GM21529 (cell line): Measurements from ENCODE around the gene SLC17A7.
"Not testable (repeated sequence)": the region's sequence is repeated elsewhere in the genome, so short reads cannot be mapped to it uniquely, and the experiment has no call there.

Source experiments
- ATAC-seq: cut with Tn5 transposase; IDR thresholded peaks from one replicate; pipeline ENCODE4 v1.9.1; 2021; ENCODE audit not compliant: unreplicated experiment

Gene SLC17A7

DNA sequence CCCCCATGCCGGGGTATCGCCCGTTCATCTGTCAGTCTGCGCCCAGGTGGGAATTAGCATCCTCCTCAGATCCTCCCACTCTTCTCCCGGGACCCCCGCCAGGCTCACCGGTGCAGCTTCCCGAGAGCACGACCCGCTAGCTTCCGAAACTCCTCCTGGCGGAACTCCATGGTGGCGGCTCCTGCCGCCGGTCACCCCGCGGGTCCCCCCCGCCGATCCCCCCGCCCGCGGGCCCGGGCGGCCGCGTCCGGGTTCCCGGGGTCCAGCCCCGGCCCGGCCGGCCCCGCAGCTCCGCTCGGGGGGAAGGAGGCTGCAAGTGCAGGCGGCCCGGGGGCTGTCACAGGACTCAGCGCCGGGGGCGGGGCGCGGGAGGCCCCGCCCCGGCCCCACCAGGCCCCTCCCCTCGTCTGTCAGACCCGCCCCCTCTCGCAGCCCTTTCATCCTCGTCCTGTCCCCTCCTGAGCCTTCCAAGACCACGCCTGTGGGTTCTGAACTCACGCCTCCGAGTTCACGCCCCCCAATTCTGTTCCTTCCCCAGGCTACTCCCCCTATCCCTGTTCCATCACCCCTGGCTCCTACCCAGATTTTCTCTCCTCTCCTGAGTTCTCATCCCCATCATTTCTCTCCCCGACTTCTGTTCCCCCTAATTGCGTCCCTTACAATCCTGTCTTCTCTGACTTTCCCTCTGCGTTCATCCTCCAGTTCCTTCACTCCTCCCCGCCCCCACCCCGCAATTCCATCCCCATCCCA, at the start of gene SLC17A7:
TSS of gene SLC17A7 (minus strand) at position 318 of the 750 bp plus-strand sequence. CDS start at position 170, 148 bp downstream.
- no peak for ATAC-seq

DNA sequence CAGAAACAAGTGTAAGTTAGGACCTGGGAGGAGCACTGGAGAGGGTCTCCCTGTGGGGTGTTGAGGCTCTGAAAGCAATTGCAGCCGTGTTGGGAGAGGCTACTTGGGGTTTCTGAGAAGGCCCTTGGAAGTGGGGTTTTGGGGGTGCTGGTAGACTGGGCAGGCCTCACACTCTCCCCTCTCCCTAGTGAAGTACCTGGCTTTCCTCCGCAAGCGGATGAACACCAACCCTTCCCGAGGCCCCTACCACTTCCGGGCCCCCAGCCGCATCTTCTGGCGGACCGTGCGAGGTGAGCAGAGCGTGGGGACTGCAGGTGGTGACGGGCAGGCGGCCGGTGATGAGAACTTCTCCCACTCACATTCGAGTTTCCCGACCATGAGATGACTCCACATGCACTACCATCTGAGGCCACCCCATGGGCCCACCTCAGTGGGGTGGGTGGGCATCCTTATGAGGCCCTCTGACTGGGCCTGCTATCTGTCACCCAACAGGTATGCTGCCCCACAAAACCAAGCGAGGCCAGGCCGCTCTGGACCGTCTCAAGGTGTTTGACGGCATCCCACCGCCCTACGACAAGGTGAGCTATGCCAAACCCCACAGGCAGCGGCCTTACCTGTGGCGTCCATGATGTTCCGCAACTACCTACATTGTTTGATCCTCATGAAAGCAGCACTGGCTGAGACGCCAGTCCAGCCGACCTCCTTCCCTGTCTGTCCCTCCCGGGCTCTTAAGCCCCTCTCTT, 49.1 kb upstream of the SLC17A7 start:
- no peak for ATAC-seq

GRCh38 chr19:49489601-49490167, 48.4 kb upstream of the SLC17A7 start:
- no peak for ATAC-seq

DNA sequence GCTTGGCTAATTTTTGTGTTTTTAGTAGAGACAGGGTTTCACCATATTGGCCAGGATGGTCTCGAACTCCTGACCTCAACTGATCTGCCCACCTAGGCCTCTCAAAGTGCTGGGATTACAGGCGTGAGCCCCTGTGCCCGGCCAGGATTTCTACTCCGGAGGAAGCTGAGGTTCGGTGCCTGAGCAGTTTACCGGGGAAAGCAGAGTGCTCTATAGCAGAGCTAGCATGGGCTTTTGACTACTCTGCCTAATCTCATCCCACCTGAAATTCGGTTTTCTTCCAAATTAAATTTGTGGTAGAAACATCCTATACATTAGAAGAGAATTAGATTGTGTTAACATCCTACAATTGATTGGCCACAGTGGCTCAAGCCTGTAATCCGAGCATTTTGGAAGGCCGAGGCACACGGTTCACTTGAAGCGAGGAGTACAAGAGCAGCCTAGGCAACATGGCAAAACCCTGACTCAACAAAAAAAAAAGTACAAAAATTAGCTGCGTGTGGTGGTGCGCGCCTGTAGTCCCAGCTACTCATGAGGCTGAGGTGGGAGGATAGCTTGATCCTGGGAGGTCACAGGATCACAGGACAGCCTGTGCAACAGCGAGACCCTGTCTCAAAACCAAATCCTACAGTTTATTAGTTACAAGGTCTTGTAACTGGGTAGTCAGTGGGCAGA, 47.7 kb upstream of the SLC17A7 start:
- no peak for ATAC-seq

DNA sequence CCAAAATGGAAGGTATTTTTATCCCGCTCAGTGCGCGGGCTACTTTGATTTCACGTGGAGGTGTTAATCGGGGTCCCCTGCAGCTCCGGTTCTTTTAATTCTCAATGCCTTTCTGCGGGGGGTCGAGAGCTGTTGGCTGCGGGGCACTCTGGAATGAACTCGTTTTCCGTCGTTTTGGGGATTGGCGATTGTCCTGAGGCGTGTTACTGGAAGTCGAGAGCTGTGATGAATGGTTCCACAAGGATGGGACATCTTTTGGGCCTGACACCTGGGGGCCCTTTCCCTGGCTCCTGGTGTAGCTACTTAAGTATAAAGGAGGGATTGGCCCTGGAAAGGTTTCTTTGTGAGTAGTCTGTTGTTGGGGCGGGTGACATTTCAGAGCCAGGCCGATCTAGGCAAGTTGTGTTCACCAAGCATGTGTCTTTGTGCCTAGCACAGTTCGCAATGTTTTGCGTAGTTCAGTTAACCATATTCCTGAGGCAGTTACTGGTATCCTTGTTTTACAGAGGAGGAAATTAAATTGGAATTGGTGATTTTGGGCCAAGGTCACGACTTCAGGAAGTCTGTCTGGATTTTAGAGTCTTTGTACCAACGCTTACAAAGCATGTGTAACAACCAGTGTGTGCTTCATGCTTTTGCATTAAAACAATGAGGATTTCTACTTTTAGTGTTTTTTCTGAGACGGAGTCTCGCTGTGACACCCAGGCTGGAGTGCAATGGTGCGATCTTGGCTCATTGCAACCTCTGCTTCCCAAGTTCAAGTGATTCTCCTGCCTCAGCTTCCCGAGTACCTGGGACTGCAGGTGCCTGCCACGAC, 46.9 kb upstream of the SLC17A7 start:
- ATAC-seq = no peak

GRCh38 chr19:49487277-49488045, 46.1 kb upstream of the SLC17A7 start, which contains the start of gene RPL13A:
TSS of gene RPL13A (plus strand) at chr19:49487608. CDS start at chr19:49487630, 22 bp downstream.
- ATAC-seq = peak; percentile 82

DNA sequence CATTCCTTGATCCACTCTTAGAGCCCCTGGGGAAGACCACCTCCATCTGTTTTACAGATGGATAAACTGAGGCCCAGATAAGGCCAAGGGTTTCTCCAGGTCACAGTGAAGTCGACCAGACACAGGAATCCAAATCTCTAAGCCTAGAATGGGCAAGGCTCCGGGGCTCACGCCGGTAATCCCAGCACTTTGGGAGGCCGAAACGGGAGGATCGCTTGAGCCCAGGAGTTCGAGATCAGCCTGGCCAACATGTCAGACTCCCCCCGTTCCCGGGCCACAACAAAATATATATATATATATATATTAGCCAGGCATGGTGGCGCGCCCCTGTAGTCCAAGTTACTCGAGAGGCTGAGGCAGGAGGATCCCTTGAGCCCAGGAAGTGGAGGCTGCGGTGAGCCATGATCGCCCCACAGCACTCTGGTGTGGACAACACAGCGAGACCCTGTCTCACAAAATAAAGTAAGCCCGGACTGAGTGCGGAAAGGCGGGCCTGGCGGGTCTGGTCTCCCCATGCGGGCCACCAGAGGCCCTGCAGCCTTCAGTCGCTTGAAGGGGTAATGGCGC, 45.5 kb upstream of the SLC17A7 start:
- ATAC-seq = no peak

DNA sequence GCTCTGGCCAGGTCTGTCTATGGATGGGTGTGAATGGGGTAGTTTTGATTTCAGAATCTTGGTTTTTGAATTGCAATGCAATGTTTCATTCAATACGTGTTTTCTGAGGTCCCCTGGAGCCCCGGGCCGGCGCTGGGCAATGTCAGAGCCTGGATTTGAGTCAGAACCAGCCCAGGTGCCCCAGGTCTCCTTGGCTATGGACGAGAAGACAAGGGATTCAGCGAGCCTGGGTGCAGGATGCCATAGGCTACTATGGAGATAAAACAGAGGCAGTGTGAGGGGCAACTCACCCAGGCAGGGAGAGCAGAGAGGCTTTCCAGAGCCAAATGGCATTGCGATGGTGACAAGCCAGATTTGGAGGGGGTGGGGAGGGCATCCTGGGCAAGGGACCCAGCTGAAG, 44.9 kb upstream of the SLC17A7 start:
- ATAC-seq = no peak

GRCh38 chr19:49481020-49481683, 39.8 kb upstream of the SLC17A7 start:
- ATAC-seq = no peak

DNA sequence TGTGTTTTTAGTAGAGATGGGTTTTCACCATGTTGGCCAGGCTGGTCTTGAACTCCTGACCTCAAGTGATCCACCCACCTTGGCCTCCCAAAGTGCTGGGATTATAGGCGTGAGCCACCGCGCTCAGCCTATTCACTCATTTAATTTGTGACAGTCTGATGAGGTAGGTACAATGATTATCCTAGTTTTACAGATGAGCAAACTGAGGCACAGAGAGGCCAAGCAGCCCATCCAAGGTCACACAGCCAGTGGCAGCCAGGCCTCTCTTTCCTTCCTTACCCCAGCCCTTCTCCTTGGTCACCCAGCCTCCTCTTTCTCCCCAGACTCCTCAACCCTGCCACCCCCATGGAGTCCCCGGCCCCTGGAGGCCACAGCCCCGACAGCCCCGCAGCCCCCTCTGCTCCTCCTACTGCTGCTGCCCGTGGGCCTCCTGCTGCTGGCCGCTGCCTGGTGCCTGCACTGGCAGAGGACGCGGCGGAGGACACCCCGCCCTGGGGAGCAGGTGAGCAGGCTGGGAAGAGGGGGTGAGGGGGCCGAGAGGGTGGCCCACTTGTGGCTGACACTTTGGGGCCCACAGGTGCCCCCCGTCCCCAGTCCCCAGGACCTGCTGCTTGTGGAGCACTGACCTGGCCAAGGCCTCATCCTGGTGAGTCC, 38.8 kb upstream of the SLC17A7 start:
- ATAC-seq = no peak

- no peak for ATAC-seq
These were observed 34.9 kb upstream of the SLC17A7 start for GRCh38 chr19:49475995-49476880.

DNA sequence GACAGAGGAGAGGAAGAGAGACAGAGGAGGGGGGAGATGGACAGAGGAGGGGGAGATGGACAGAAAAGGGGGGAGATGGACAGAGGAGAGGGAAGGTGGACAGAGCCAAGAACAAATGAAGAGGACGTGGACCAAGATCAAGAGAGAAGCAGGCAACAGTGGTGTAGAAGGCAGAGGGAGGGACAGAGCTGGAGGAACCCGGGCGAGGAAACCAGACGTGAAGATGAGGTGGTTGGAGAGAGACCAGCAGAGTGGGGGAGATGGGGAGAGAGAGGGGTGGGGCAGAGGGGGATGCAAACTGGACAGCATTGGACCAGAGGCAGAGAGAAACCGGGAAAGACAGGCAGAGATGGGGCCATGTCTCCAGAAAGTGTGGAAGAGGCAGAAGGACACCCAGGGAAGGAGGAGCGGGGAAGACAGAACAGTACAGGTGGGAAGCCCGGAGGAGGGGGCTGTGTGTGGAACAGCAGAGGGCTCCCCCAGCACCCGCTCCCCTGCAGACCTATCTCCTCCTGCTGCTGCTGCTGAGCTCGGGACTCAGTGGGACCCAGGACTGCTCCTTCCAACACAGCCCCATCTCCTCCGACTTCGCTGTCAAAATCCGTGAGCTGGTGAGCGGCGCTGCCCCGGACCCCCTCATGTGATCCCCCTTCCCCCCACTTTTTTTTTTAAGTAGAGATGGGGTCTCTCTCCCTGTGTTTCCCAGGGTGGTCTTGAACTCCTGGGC, 34.0 kb upstream of the SLC17A7 start:
- no peak for ATAC-seq

GRCh38 chr19:49474542-49474924, 33.2 kb upstream of the SLC17A7 start:
- no peak for ATAC-seq

GRCh38 chr19:49473868-49474541, 32.7 kb upstream of the SLC17A7 start, which contains the start of gene FLT3LG:
TSS of gene FLT3LG (plus strand) at chr19:49474215. CDS start at chr19:49474640, 425 bp downstream.
- peak; percentile 56 for ATAC-seq

DNA sequence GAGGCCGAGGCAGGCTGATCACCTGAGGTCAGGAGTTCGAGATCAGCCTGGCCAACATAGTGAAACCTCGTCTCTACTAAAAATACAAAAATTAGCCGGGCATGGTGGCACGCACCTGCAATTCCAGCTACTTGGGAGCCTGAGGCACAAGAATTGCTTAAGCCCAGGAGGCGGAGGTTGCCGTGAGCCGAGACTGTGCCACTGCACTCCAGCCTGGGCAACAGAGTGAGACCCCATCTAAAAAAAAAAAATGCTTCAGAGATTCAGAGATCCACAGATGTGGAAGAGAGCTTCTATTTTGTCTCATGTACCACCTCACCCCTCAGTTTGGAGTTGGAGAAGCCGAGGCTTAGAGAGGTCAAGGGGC, 32.2 kb upstream of the SLC17A7 start:
- not testable (repeated sequence) for ATAC-seq

- no peak for ATAC-seq
These were observed 31.6 kb upstream of the SLC17A7 start for GRCh38 chr19:49472936-49473335.
